AG10803 (cell line): Measurements from ENCODE around the gene SSH2.
"Not testable (repeated sequence)": the region's sequence is repeated elsewhere in the genome, so short reads cannot be mapped to it uniquely, and the experiment has no call there.

ENCODE experiments used
- DNase-seq: peaks from one replicate; pipeline ENCODE4 v3.0.0; 2010; ENCODE audit warnings: low read depth
- H3K4me3 ChIP-seq: 2 replicates; pipeline ENCODE4 v1.5.1; 2011; ENCODE audit warnings: mild to moderate bottlenecking, low read length, control low read depth
- TF ChIP-seq, protein P1 (sequence below): conservative IDR thresholded peaks from 2 replicates; pipeline ENCODE4 v1.5.1; 2011; ENCODE audit warnings: mild to moderate bottlenecking, low read length, control low read depth, inconsistent platforms

SSH2 gene

DNA sequence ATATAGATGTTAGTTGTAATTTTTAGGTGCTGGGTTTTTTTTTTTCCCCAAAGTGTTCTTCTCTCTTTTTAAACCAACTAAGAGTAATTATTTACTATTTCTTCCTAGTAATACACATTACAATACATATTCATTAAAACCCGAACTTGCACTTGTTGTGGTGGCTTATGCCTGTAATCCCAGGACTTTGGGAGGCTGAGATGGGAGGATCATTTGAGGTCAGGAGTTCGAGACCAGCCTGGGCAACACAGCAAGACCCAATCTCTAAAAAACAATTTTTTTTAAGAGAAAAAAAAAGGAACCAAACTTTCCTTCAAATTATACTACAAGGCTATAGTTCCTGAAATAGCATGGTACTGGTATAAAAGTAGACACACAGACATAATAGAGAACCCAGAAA lies 15.3 kb upstream of the SSH2 start:
- TF ChIP-seq, protein P1, sequence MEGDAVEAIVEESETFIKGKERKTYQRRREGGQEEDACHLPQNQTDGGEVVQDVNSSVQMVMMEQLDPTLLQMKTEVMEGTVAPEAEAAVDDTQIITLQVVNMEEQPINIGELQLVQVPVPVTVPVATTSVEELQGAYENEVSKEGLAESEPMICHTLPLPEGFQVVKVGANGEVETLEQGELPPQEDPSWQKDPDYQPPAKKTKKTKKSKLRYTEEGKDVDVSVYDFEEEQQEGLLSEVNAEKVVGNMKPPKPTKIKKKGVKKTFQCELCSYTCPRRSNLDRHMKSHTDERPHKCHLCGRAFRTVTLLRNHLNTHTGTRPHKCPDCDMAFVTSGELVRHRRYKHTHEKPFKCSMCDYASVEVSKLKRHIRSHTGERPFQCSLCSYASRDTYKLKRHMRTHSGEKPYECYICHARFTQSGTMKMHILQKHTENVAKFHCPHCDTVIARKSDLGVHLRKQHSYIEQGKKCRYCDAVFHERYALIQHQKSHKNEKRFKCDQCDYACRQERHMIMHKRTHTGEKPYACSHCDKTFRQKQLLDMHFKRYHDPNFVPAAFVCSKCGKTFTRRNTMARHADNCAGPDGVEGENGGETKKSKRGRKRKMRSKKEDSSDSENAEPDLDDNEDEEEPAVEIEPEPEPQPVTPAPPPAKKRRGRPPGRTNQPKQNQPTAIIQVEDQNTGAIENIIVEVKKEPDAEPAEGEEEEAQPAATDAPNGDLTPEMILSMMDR: no peak
- no peak for DNase-seq
- no peak overlapping the region for H3K4me3 ChIP-seq

DNA sequence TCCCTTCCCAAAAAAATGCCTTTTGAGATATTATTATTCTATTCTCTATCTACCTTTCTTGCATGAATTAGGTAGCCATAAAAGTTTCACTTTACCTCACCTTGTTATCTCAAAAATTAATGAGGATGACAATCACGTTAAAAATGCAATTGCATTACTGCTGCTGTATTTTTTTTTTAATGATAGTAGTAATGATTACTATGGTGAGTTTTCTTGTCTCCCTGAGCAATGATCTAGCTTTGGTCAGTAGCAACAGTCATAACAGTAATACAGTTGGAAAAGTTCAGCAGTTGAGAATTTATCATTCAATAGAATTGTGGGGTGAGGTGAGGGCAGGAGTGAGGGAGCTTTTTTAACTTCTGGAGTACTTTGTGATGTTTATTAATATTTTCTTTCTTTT lies 11.3 kb upstream of the SSH2 start, which contains the start of gene EFCAB5:
TSS of gene EFCAB5 (plus strand) at position 301 of the 400 bp plus-strand sequence. CDS start 163 bp downstream, outside the sequence.
- TF ChIP-seq, protein P1: no peak
- H3K4me3 ChIP-seq: no peak within 1 kb of the TSS
- no peak for DNase-seq

DNA sequence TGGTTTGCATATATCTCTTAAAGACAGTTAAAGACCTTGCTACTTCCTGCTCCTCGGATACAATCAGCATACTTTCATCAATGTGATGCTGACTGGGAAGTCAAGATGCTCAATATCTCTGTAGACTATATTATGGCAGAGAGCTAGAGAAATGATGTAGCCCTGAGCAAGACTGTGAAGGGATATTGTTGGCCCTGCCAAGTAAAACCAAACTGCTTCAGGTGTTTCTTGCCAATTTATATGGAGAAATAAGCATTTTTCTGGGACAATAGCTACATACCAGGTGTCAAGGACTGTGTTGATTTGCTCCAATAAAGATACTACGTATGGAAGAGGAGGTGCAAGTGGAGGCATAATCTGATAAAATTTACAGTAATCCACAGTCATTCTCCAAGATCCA lies 6.7 kb upstream of the SSH2 start:
- TF ChIP-seq, protein P1: no peak
- H3K4me3 ChIP-seq: no peak overlapping the region
- DNase-seq: no peak

DNA sequence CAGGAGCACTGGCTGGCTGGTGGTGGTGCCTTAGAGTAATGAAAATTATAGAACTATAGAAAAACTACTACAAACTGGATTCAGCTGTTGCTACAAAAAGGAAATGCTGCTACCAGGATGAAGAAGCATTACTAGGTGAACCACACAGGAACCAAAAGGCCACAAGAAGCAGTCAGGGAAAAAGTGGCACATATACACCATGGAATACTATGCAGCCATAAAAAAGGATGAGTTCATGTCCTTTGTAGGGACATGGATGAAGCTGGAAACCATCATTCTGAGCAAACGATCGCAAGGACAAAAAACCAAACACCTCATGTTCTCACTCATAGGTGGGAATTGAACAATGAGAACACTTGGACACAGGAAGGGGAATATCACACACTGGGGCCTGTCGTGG lies 5.9 kb upstream of the SSH2 start:
- H3K4me3 ChIP-seq, DNase-seq: not testable (repeated sequence)

DNA sequence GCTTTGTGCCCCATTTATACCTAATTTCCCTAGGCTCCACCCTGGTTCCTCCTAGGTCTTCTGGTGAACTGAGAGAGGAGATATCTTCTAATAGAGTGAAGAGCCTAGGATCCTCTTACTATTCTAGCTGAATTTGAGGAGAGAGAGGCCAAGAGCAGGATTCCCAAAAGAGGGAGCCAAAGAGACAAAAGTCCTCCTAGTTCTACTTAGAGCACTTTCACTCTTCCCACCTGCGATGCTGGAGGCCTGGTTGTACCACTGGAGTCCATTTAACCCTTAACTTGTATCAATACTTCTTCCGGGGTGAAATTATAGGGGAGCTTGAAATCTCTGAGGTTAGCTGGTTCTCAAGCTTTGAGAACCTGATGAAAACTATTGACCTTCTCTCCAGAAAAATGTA lies 3.4 kb upstream of the SSH2 start:
- TF ChIP-seq, protein P1: peak; percentile 53
- DNase-seq: peak; percentile 34
- no peak overlapping the region for H3K4me3 ChIP-seq

DNA sequence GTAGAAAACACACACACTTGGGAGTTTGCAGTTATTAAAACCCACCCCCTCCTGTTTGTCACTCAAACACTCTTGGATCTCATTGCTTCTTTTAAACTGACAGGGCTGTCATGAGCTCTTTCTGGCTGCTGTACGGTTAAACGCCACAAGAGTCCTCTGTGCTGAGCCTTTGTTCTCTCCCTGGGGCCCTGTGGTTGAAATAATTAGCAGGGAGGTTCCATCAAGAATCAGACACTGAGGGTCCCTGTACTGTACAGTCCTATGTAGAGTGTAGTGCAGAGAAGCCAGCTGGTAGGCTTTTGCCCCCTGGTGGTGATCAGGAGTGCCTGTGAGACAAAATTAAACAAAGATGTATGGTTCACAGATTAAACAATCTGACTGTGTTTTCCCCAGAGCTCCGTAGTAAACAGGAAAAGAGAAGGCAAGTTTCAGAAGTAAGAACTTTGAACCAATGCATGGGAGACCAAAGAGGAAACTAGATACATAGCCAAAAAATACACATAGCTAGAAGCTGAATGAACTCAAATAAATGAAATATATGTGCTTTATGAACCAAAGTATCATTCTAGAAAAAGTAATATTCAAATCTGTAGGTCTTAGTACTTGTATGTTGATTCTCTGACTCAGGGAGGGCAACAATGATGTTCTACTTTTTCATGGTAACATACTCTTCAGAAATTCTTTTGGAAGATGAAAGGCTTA lies 1.4 kb upstream of the SSH2 start:
- peak overlapping the region; percentile 95 for H3K4me3 ChIP-seq
- TF ChIP-seq, protein P1: peak; percentile 97
- peak; percentile 78 for DNase-seq

DNA sequence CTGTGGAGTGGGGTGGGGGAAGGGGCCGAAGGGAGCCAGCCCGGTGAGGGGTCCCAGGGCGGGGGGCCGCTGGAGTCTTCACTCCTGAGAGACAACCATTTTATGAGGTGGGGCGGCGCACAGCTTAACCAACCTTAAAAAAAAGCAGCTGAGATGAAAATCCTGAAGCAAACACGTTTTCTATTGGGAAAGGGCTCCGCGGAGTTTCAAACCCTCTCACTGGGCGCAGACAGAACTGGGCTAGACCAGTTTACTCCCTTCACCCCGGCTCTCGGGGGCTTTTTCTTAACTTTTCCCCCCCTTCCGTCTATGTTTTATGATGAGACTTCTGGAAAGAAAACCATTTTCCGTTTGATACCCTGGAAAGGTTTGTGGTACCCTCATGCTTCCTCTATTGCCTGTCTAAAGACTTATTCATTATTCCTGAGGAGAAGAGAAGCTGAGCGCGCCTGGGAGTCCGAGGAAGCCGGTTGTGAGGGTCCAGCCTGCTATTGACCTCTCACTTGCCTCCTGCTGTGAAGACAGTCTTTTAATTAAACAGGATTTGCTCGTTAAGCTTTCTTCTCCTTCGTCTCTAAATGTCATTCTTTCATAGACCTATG lies 482 bp upstream of the SSH2 start:
- H3K4me3 ChIP-seq: peak overlapping the region; percentile 95
- TF ChIP-seq, protein P1: no peak
- no peak for DNase-seq
